Astrocyte of the cerebellum (primary cell): ENCODE measurements around the gene JAZF1.

Experiments used
- DNase-seq: peaks from one replicate; pipeline ENCODE4 v3.0.0-alpha.2; 2011; ENCODE audit warnings: low read depth
- H3K4me3 ChIP-seq: 2 replicates; pipeline ENCODE4 v1.5.1; 2011; ENCODE audit warnings: mild to moderate bottlenecking, low read depth, low read length, moderate library complexity
- CTCF ChIP-seq: IDR thresholded peaks from 2 replicates; pipeline ENCODE4 v1.5.1; 2012; ENCODE audit warnings: low read length, low read depth, moderate library complexity, mild to moderate bottlenecking; ENCODE audit errors: missing control alignments
- in situ Hi-C: cut with HindIII; loops from 2 replicates; pipeline ENCODE4 v1.10.0; 2017; ENCODE audit warnings: low sequenced_read_pairs

The JAZF1 gene

GRCh38 chr7:28055161-28055544 is 125.4 kb downstream of the JAZF1 start:
- in situ Hi-C loops: no loop called here
- no peak for TF ChIP-seq CTCF
- no peak overlapping the region for H3K4me3 ChIP-seq
- DNase-seq: no peak

- no peak overlapping the region for H3K4me3 ChIP-seq
- TF ChIP-seq CTCF: no peak
- DNase-seq: no peak
- in situ Hi-C loops: no loop called here
These were observed 125.9 kb downstream of the JAZF1 start for GRCh38 chr7:28054531-28055160.

- in situ Hi-C loops: no loop called here
- DNase-seq: no peak
- no peak overlapping the region for H3K4me3 ChIP-seq
- no peak for TF ChIP-seq CTCF
These were observed 127.7 kb downstream of the JAZF1 start for GRCh38 chr7:28052933-28053332.

GRCh38 chr7:28048694-28049093 is 131.9 kb downstream of the JAZF1 start:
- no peak overlapping the region for H3K4me3 ChIP-seq
- TF ChIP-seq CTCF: no peak
- in situ Hi-C loops: no loop called here
- no peak for DNase-seq

- no peak for TF ChIP-seq CTCF
These were observed 134.6 kb downstream of the JAZF1 start for GRCh38 chr7:28046035-28046434.

GRCh38 chr7:28045592-28045991 is 135.0 kb downstream of the JAZF1 start:
- in situ Hi-C loops: no loop called here
- no peak for DNase-seq
- TF ChIP-seq CTCF: no peak
- no peak overlapping the region for H3K4me3 ChIP-seq

More at GRCh38 chr7:28046035-28046434, 134.6 kb downstream of the JAZF1 start:
- DNase-seq: no peak
- H3K4me3 ChIP-seq: no peak overlapping the region
- in situ Hi-C loops: no loop called here

- no peak overlapping the region for H3K4me3 ChIP-seq
- TF ChIP-seq CTCF: no peak
- DNase-seq: no peak
- in situ Hi-C loops: no loop called here
These were observed 135.8 kb downstream of the JAZF1 start for GRCh38 chr7:28044825-28045224.
